Endothelial cell of hepatic sinusoid (primary cell): ENCODE data around the gene PSIP1.
"Not testable (repeated sequence)": the region's sequence is repeated elsewhere in the genome, so short reads cannot be mapped to it uniquely, and the experiment has no call there.

Source experiments
- in situ Hi-C: cut with HindIII; loops from 2 replicates; pipeline ENCODE4 v1.10.0; 2017; ENCODE audit warnings: low sequenced_read_pairs

Gene PSIP1

GRCh38 chr9:15438891-15439290 is 71.9 kb downstream of the PSIP1 start:
- in situ Hi-C loops, result no loop called here

GRCh38 chr9:15433661-15434060 is 77.1 kb downstream of the PSIP1 start:
- in situ Hi-C loops, result no loop called here

- in situ Hi-C loops, result no loop called here
These were observed 77.6 kb downstream of the PSIP1 start for GRCh38 chr9:15433191-15433590.

GRCh38 chr9:15430920-15431844 is 79.6 kb downstream of the PSIP1 start:
- in situ Hi-C loops, result no loop called here

GRCh38 chr9:15427702-15428101 is 83.1 kb downstream of the PSIP1 start:
- in situ Hi-C loops, result not testable (repeated sequence)

GRCh38 chr9:15426019-15426418 is 84.8 kb downstream of the PSIP1 start:
- in situ Hi-C loops, result no loop called here

GRCh38 chr9:15423231-15423985 is 87.4 kb downstream of the PSIP1 start:
- in situ Hi-C loops, result loop anchor here (5.0 kb wide), 1 partner anchor 61 kb away; no protein-coding TSS in a partner anchor

- in situ Hi-C loops, result loop anchor here (5.0 kb wide), 1 partner anchor 60 kb away; no protein-coding TSS in a partner anchor
These were observed 88.2 kb downstream of the PSIP1 start, which contains the start of gene SNAPC3 for GRCh38 chr9:15422372-15423230. SNAPC3 (plus strand) TSS chr9:15422876; CDS start chr9:15422880, 4 bp downstream.

GRCh38 chr9:15421990-15422371 is 88.8 kb downstream of the PSIP1 start:
- in situ Hi-C loops, result loop anchor here (5.0 kb wide), 1 partner anchor 60 kb away; no protein-coding TSS in a partner anchor

- in situ Hi-C loops, result loop anchor here (5.0 kb wide), 1 partner anchor 59 kb away; no protein-coding TSS in a partner anchor
These were observed 89.2 kb downstream of the PSIP1 start for GRCh38 chr9:15421532-15421931.

GRCh38 chr9:15420796-15421195 is 90.0 kb downstream of the PSIP1 start:
- in situ Hi-C loops, result loop anchor here (5.0 kb wide), 1 partner anchor 58 kb away; no protein-coding TSS in a partner anchor

- in situ Hi-C loops, result no loop called here
These were observed 93.1 kb downstream of the PSIP1 start for GRCh38 chr9:15417626-15418025.

GRCh38 chr9:15416880-15417279 is 93.9 kb downstream of the PSIP1 start:
- in situ Hi-C loops, result no loop called here
